ENCODE data around the gene KIAA1958. TPM values are rescaled to one million over a fixed set of nuclear protein-coding genes. Genes with fewer than 3 reads are reported as not detected.
A peak's percentile ranks its signal among the peaks of the same experiment; 100 is the strongest.
"Not testable (repeated sequence)": the region's sequence is repeated elsewhere in the genome, so short reads cannot be mapped to it uniquely, and the experiment has no call there.

KIAA1958 gene
- total RNA-seq, 1 donor from 2014 or later: 1.6 TPM

DNA sequence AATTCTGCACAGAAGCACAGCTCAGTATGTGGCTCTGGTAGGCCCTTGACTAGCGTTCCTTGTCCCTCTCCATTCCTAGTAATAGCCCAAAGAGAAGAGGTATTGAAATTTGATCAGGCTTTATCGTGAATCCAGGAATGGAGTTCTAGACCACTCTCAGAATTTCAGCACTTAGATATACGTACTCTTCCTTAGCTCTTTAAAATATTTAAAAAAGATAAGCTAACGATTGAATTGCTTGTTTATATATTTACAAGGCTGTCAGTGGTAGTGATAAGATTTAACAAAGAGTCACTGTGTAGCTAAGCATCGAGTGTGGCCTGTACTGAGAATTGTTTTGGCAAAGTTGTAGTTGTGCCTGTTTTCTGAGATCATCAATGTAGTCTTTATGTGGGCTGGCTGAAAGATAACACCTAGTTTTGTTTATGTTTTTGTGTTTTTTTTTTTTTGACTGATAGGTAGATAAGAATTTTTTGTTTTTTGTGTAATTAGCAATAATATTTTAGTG is 2.5 kb downstream of the KIAA1958 start:
- no peak for DNase-seq (ENCODE audit: low read depth in 2 of 2)

- no peak for DNase-seq (ENCODE audit: low read depth in 2 of 2)
These were observed 3.4 kb downstream of the KIAA1958 start for GRCh38 chr9:112489876-112490666.

- no peak for DNase-seq (ENCODE audit: low read depth in 2 of 2)
These were observed 6.9 kb downstream of the KIAA1958 start for GRCh38 chr9:112493393-112494137.

GRCh38 chr9:112494153-112494552 is 7.5 kb downstream of the KIAA1958 start:
- no peak for DNase-seq (ENCODE audit: low read depth in 2 of 2)

DNA sequence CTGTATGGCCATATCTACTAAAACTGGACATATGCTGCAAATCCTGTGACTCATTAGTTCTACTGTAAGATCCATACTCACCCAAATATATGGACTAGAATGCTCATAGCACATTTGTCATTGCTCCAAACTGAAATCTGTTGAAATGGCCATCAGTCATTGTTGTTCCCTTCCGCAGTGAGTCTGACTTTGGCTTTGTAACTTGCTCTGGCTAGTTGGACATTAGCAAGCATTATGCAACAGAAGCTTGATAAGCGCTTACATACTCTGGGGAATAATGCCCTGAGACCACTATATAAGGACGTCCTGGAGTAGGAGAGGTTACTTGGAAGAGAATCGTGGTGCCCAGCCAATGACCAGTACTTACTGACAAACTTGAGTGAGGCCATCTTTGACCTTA is 9.0 kb downstream of the KIAA1958 start:
- DNase-seq (ENCODE audit: low read depth in 2 of 2): no peak

GRCh38 chr9:112496074-112496722 is 9.6 kb downstream of the KIAA1958 start:
- no peak for DNase-seq (ENCODE audit: low read depth in 2 of 2)

DNA sequence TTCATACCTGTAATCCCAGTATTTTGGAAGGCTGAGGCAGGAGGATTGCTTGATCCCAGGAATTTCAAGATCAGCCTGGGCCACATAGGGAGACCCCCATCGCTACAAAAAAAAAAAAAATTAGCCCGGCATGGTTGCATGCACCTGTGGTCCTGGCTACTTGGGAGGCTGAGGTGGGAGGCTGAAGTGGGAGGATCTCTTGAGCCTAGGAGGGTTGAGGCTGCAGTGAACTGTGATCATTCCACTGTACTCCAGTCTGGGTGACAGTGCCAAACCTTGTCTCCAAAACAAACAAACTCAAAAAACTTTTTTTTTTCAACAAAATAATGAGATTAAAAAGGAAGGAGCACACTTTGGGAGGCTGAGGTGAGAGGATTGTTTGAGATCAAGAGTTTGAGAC is 14.2 kb downstream of the KIAA1958 start:
- no peak for DNase-seq (ENCODE audit: low read depth in 2 of 2)

DNA sequence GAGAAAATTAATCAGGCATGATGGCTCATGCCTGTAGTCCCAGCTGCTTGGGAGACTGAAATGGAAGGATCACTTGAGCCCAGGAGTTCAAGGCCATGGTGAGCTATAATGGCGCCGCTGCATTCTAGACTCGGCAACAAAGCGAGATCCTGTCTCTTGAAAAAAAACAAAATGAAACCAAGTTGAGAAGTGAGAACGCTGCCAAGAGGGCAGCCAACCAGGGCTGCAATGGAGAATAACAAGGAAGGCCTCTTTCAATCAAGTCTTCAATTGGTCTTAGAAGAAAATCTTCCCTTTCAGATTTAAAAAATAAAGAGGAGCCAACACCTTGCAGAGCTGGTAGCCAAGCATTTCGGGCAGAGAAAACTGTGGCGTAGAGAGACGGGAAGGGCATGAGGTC is 14.7 kb downstream of the KIAA1958 start:
- DNase-seq (ENCODE audit: low read depth in 2 of 2): no peak

DNA sequence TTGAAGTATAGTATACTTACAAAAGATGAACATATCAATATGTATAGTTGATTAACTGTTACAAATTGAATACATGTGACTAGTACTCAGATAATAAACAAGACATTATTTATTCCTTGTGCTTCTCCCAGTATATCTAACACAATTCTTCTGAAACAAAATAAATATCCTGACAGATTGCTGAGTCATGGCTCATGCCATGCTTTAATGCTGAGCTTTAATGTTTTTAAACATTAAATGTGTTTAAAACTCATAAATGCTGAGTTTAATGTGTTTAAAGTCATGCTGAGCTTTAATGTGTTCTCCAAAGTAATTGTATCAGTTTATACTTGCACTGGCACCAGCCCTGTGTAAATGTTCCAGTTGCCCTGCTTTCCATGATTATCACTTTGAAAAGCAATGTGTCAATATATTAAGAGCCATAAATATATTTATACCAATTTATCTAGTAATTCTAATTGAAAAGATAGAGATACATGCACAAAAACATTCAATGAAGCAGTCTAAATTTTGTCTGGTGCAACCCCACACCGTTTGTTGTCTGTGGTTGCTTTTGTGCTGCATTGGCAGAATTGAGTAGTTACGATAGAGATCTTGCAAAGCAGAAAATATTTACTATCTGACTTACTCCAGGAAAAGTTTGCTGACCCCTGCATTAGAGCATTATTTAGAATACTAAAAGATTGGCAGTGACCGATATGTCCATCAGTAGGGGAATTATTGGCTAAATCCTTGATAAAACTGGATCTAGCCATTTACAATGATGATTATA is 15.7 kb downstream of the KIAA1958 start:
- no peak for DNase-seq (ENCODE audit: low read depth in 2 of 2)

DNA sequence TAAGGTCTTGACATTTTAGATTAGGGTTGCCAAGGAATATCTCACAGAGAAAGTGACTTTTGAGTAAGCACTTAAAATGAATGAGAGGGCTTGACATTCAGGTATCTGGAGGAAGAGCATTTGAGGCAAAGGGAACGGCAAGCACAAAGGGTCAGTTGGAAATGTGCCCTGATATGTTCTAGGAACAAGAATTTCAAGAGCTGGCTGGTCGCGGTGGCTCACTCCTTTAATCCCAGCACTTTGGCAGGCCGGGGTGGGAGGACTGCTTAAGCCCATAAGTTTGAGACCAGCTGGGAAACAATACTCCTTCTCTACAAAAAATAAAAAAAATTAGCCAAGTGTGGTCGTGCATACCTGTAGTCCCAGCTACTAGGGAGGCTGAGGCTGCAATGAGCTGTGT is 16.5 kb downstream of the KIAA1958 start:
- no peak for DNase-seq (ENCODE audit: low read depth in 2 of 2)

DNA sequence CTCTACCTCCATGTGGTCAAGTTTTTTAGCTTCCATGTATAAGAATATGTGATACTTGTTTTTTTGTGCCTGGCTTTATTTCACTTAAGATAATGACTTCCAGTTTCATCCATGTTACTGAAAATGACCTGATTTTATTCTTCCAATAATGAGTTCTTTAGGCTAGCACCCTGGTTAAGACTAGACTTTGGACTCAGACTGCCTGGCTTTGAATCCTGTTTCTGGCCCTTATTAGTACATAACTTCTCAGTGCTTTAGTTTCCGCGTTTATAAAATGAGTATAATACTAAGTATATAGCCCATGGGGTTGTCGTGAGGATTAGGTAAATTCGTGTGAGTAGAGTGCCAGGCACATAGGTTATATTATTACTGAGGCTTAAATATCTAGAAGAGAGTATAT is 18.5 kb downstream of the KIAA1958 start:
- no peak for DNase-seq (ENCODE audit: low read depth in 2 of 2)

GRCh38 chr9:112505607-112506006 is 19.0 kb downstream of the KIAA1958 start:
- peak in 1 of 2 donors; percentile 20 for DNase-seq (ENCODE audit: low read depth in 2 of 2)

DNA sequence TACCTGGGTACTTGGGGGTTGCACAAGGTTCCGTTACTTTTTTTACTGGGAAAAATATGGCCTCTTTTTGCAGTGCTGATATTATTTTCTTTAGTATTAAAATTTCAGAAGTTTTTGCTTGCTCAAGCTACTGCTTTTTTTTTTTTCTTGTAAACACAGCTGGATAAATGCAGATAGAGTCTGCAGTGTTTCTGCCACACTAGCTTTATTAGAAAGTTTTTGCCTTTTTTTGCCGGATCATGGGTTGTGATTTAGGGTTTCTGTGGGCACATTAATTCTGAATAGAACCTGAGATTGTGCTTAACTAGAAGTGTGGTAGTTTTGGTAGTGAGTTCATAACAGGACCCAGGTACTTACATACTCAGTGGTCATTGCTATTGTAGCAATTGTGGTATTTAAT is 19.9 kb downstream of the KIAA1958 start:
- no peak for DNase-seq (ENCODE audit: low read depth in 2 of 2)

DNA sequence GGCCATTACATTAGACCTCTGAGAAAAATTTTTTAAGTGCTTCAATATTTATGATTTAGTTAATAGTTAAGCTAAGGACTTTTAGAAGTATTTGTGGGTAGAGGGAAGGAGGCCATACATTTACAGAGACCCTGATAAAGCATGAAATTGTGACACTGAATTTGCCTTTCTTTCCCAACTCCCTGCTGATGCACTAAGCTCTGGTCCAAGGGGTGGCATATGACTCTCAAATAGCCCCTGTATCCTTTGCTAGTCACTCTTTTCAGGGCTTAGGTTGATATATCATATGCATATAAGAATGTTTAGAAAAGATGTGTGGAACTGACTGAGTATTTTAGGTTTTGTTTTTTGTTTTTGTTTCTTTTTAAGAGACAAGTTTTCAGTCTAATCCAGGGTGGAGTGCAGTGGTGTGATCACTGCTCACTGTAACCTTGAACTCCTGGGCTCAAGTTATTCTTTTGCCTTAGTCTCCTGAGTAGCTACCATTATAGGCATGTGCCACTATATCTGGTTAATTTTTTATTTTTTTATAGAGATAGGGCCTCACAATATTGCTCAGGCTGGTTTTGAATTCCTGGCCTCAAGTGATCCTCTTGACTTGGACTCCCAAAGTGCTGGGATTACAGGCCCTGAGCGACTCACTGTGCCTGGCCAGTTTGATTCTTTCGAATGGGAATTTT is 20.5 kb downstream of the KIAA1958 start:
- DNase-seq (ENCODE audit: low read depth in 2 of 2): no peak

GRCh38 chr9:112508377-112508776 is 21.8 kb downstream of the KIAA1958 start:
- DNase-seq (ENCODE audit: low read depth in 2 of 2): no peak

- DNase-seq (ENCODE audit: low read depth in 2 of 2): not testable (repeated sequence)
These were observed 25.8 kb downstream of the KIAA1958 start for GRCh38 chr9:112512377-112512776.

DNA sequence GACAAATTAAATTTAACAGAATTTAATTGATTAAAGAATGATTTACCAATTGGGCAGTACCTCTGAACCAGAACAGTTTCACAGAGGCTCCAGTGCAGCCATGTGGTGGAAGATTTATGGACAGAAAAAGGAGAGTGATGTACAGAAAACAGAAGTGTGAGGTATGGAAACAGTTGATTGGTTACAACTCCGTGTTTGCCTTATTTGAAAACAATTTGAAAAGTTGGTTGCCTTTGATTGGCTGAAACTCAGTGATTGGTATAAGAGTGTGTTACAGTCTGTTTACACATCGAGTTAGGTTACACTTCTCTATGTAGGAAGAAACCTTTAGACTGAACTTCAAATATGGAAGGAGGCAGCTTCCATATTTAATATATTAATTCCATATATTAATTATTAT is 30.1 kb downstream of the KIAA1958 start:
- no peak for DNase-seq (ENCODE audit: low read depth in 2 of 2)

GRCh38 chr9:112520069-112520468 is 33.4 kb downstream of the KIAA1958 start:
- DNase-seq (ENCODE audit: low read depth in 2 of 2): no peak

GRCh38 chr9:112520656-112521055 is 34.0 kb downstream of the KIAA1958 start:
- no peak for DNase-seq (ENCODE audit: low read depth in 2 of 2)

GRCh38 chr9:112526973-112527372 is 40.3 kb downstream of the KIAA1958 start:
- no peak for DNase-seq (ENCODE audit: low read depth in 2 of 2)

DNA sequence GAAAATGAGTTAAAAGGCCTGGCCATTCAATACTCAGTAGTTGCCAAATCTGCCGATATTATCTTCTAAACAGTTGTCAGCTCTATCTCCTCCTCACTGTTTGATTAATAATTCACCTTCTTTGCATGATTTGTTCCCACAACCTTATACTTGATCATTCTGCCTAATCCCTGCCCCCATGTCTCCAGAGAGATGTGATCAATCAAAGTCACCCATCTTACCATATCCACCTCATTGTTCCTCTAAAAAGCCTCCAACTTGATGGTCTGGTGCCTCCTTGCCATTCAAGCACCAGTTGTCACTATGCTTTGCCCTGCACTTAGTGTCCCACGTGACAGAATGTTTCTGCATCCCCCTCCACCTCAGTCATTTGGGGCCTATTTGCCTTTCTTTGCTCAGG is 41.3 kb downstream of the KIAA1958 start:
- DNase-seq (ENCODE audit: low read depth in 2 of 2): no peak

Measured in lung microvascular endothelial cell (primary cell).